GM12891 (cell line): ENCODE results near the gene MAPK4.

Source experiments
- DNase-seq: peaks from one replicate; pipeline ENCODE4 v3.0.0; 2011; ENCODE audit warnings: low spot score; ENCODE audit not compliant: insufficient read length
- FAIRE-seq: peaks from 2 replicates; lab custom pipeline; 2011; peaks lifted over from hg19 to GRCh38; lab: Jason Lieb, UNC
- PAX5 ChIP-seq: IDR thresholded peaks from 2 replicates; pipeline ENCODE4 v1.6.1; 2011; ENCODE audit warnings: low read length, moderate library complexity, mild to moderate bottlenecking; ENCODE audit not compliant: insufficient read depth, severe bottlenecking
- POLR2A ChIP-seq: IDR thresholded peaks from 2 replicates; pipeline ENCODE4 v1.6.1; 2011; ENCODE audit warnings: low read depth, low read length, control low read depth
- POLR2AphosphoS5 ChIP-seq: IDR thresholded peaks from 2 replicates; pipeline ENCODE4 v1.6.1; 2011; ENCODE audit warnings: low read depth, low read length, control low read depth
- POU2F2 ChIP-seq: IDR thresholded peaks from 2 replicates; pipeline ENCODE4 v1.6.1; 2011; ENCODE audit warnings: low read depth, mild to moderate bottlenecking, control low read depth, low read length, moderate library complexity
- SPI1 ChIP-seq: IDR thresholded peaks from 2 replicates; pipeline ENCODE4 v1.6.1; 2011; ENCODE audit warnings: low read depth, low read length, control low read depth
- TAF1 ChIP-seq: IDR thresholded peaks from 2 replicates; pipeline ENCODE4 v1.6.1; 2011; ENCODE audit warnings: low read depth, low read length, control low read depth

MAPK4 gene

GRCh38 chr18:50745945-50746344 is 186.1 kb downstream of the MAPK4 start:
- DNase-seq (no peak), FAIRE-seq (no peak)
- TF ChIP-seq PAX5 (no peak), POLR2A (no peak), POU2F2 (no peak), TAF1 (no peak), POLR2AphosphoS5 (no peak), SPI1 (no peak)

DNA sequence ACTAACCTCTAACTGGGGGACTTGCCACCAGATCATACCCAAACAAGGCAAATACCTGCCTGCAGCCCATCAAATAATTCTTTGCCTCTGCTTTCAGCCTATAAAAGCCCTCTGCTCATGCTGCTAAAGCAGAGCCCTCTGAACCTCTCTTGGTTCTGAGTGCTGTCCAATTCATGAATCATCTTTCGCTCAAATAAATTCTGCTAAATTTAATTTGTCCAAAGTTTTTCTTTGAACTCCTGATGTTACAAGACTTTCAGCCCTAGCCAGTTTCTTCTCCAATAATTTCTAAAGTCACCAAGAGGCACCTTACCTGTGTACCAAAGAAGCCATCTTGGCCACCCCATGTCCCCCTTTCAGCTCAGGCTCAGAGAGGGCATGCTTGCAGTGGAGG is 188.0 kb downstream of the MAPK4 start:
- DNase-seq: no peak
- no peak for FAIRE-seq
- TF ChIP-seq POLR2AphosphoS5 (no peak), TAF1 (no peak), POLR2A (no peak), PAX5 (no peak), SPI1 (no peak), POU2F2 (no peak)

GRCh38 chr18:50748243-50749229 is 188.6 kb downstream of the MAPK4 start:
- FAIRE-seq (no peak), DNase-seq (no peak)
- TF ChIP-seq POLR2AphosphoS5 (no peak), TAF1 (no peak), SPI1 (no peak), POLR2A (no peak), PAX5 (no peak), POU2F2 (no peak)

GRCh38 chr18:50749421-50749820 is 189.5 kb downstream of the MAPK4 start:
- FAIRE-seq: no peak
- DNase-seq: no peak
- TF ChIP-seq POU2F2 (no peak), TAF1 (no peak), POLR2A (no peak), SPI1 (no peak)

DNA sequence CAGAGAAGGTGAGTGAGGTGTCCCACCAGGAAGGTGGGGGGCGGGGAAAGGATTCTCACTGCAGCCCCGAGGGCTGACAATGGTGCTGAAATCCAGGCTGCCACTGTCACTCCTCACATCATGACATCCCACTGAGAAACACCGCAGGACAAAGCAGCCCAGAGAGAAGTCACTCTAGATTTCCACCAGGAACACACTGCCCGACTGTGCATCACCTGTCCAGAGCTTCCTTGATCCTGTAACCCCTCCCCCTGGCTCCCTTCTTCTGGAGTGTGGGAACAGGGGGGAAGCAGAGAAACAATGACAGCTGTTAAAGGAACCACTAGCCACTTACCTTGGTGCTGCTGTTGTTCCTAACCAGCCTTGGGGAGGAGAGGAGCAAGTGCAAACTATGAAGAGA is 190.1 kb downstream of the MAPK4 start:
- TF ChIP-seq POLR2AphosphoS5: no peak
- no peak for TF ChIP-seq SPI1
- no peak for FAIRE-seq

DNA sequence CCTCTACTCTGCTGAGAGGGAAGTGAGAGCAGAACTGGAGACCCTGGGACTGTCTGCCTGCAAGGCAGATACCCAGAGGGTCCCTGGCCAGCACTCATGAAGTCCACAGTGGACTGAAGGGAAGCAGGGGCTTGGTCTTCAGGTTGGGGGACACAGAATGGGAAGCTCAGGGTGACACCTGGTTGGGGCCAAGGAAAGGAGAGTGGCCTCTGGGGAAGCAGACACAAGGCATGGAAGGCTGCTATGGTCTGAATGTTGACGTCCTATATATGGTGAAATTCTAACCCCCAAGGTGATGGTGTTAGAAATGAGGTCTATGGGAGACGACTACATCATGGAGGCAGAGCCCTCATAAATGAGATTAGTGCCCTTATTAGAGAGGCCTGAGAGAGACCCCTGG is 190.7 kb downstream of the MAPK4 start:
- FAIRE-seq (no peak), DNase-seq (no peak)
- TF ChIP-seq POLR2AphosphoS5 (no peak), PAX5 (no peak), TAF1 (no peak), SPI1 (no peak), POU2F2 (no peak), POLR2A (no peak)

More for the DNA sequence above, 190.1 kb downstream of the MAPK4 start:
- no peak for DNase-seq

DNA sequence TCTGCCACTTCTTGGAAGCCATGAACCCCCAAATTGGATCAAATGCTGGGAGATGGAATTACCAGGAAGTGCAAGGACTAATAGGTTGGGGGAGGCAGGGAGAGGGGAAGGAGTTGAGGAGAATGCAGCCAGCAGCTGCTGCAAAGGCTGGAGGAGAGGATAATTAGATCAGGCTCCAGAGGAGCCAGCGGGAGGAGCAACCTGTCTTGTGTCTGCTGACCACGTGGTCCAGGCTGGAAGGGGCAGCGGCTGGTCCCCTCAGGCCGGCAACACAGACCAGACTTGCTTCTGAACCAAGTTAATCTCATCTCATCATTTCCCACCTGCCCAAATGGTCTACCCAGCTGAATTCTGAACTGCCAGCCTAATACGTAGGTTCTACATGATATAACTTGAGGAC is 191.6 kb downstream of the MAPK4 start:
- FAIRE-seq: no peak
- no peak for TF ChIP-seq POLR2A
- no peak for TF ChIP-seq POLR2AphosphoS5
- no peak for TF ChIP-seq PAX5

DNA sequence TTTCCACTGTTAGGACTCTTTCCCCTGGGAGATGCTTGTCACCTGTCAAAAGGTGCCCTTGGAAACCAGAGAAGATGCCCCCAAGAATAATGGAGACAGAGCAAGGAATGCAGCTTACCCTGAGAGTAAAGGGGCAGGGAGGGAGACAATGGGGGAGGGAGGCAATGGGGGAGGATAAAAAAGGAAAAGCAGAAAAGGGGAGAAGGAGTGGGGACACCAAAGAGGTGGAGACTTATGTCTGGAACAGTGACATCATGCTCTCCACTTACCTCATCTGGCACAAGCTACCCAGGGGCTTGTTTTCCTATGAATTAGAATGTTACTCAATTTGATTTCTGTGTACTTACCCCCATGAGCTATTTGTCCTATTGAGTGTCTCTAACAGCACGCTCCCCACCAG is 192.1 kb downstream of the MAPK4 start:
- no peak for TF ChIP-seq TAF1
- TF ChIP-seq PAX5: no peak
- no peak for TF ChIP-seq POLR2A
- TF ChIP-seq POU2F2: no peak
- no peak for TF ChIP-seq SPI1
- TF ChIP-seq POLR2AphosphoS5: no peak
- FAIRE-seq (no peak), DNase-seq (no peak)

More for the DNA sequence above, 191.6 kb downstream of the MAPK4 start:
- DNase-seq: no peak

- TF ChIP-seq SPI1: no peak
- no peak for TF ChIP-seq POLR2A
- TF ChIP-seq POLR2AphosphoS5: no peak
- no peak for TF ChIP-seq POU2F2
- no peak for TF ChIP-seq PAX5
- TF ChIP-seq TAF1: no peak
- FAIRE-seq (no peak), DNase-seq (no peak)
These were observed 193.4 kb downstream of the MAPK4 start for GRCh38 chr18:50753311-50753710.

DNA sequence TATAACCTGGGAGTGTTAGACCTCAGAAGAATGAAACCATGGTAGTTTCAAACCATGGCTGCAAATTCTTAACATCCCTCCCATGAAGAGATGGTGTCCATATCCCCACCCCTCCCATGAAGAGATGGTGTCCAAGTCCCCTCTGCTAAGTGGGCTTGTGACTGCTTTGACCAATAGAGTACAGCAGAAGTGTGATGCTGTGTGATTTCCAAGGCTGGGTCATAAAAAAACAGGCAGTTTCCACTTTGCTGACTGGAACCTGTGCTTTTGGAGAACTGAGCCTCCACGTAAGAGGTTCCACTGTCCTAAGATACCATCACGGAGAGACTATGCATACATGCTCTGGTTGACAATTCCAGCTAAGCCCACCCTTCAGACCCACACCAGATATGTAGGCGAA is 194.4 kb downstream of the MAPK4 start:
- no peak for FAIRE-seq
- TF ChIP-seq POU2F2 (no peak), POLR2A (no peak), POLR2AphosphoS5 (no peak), TAF1 (no peak), PAX5 (no peak), SPI1 (no peak)

More for the DNA sequence above, 194.4 kb downstream of the MAPK4 start:
- DNase-seq: no peak
